ENCODE results near the gene ZNF576. TPM values are rescaled to one million over a fixed set of nuclear protein-coding genes. Genes with fewer than 3 reads are reported as not detected.
A peak's percentile ranks its signal among the peaks of the same experiment; 100 is the strongest.

The ZNF576 gene
- total and polyA plus RNA-seq, 9 of the 15 experiments (the other 6 are each of a cell fraction or from before 2014, with no cell fraction given) = 6.8 to 18.2 (median 12.2) TPM

GRCh38 chr19:43562226-43562697 lies 34.1 kb upstream of the ZNF576 start (continued):
- no peak for TF ChIP-seq E2F8 (IDR thresholded peaks at IDR 0.05; ENCODE audit: low read depth, partially characterized antibody)

- H2AFZ ChIP-seq (ENCODE audit: low read depth, low read length) = no peak overlapping the region
- H3K36me3 ChIP-seq (ENCODE audit: control insufficient read depth, insufficient read depth, low read length) = peaks cover 41% of the 10 kb centered on the region; the same call in 2 of the 3 replicates
- no peaks in the 10 kb centered on the region for H3K79me2 ChIP-seq (ENCODE audit: control insufficient read depth, insufficient read depth, low read length)
- CTCF ChIA-PET (ENCODE audit: low intra/inter-chr PET ratio) = no interaction called here
- peak overlapping the region in 1 of 2 experiments; percentile 81; a peak in 2 of 4 replicates for H3K9ac ChIP-seq (ENCODE audit: insufficient read depth in 1 of 2, low read depth in 2 of 2, low read length in 2 of 2)
- H3K9me1 ChIP-seq (ENCODE audit: control insufficient read depth, insufficient read depth, low read length) = no peaks in the 10 kb centered on the region
- H3K9me3 ChIP-seq (replicated peaks; ENCODE audit: control insufficient read depth, insufficient read depth, low read depth, low read length) = no peaks in the 10 kb centered on the region
- ATAC-seq (no peak), FAIRE-seq (no peak), DNase-seq (ENCODE audit: extremely low read depth in 1 of 4, low spot score in 3 of 4) (no peak)
- in situ Hi-C loops (cut with MboI) (no loop called here), intact Hi-C loops (cut with micrococcal nuclease) (no loop called here)
- no peaks in the 10 kb centered on the region for H3K27me3 ChIP-seq (ENCODE audit: control insufficient read depth in 2 of 2, insufficient read depth in 2 of 2, low read length in 2 of 2)
- POLR2A ChIA-PET = interaction anchor here (0.6 to 3.6 kb wide), 4 partner anchors 8 to 87 kb away, joined by 3 to 19 read pairs (median 5); no protein-coding TSS in a partner anchor
- no TSS peak for BruUV-seq (replicated peaks)
- H3K4me1 ChIP-seq (replicated peaks in 1 of 2; ENCODE audit: control insufficient read depth in 2 of 2, insufficient read depth in 2 of 2, low read length in 2 of 2) = peaks cover 3 to 4% of the 10 kb centered on the region in 2 experiments; a peak in 4 of 5 replicates
- H4K20me1 ChIP-seq (replicated peaks; ENCODE audit: control insufficient read depth, insufficient read depth, low read length) = no peaks in the 10 kb centered on the region; the same call in 1 of the 2 replicates
- H3K4me3 ChIP-seq = no peak overlapping the region
- no peak overlapping the region for H3K4me2 ChIP-seq (ENCODE audit: insufficient read depth, low read length)
- H3K27ac ChIP-seq (ENCODE audit: extremely low read depth, low read depth, low read length) = no peak overlapping the region
- TF ChIP-seq NR4A1 (CRISPR knock-in tag; IDR thresholded peaks at IDR 0.05) = no peak
- no peak for TF ChIP-seq NR4A1 (tag; IDR thresholded peaks at IDR 0.05)
- TF ChIP-seq NR0B1 (IDR thresholded peaks at IDR 0.05; ENCODE audit: partially characterized antibody) = no peak
- no peak for TF ChIP-seq CHD4 (IDR thresholded peaks at IDR 0.05; ENCODE audit: insufficient read depth, insufficient replicate concordance, low read depth, low read length, poor library complexity, severe bottlenecking)
- TF ChIP-seq DMBX1 (CRISPR knock-in tag; IDR thresholded peaks at IDR 0.05; ENCODE audit: borderline replicate concordance) = no peak
- TF ChIP-seq PBX2 (CRISPR knock-in tag; IDR thresholded peaks at IDR 0.05; ENCODE audit: low read depth) = no peak
- TF ChIP-seq PBX2 (tag; conservative IDR thresholded peaks at IDR 0.05; ENCODE audit: low read depth) = no peak
- no peak for TF ChIP-seq FOXK1 (CRISPR knock-in tag; IDR thresholded peaks at IDR 0.05; ENCODE audit: borderline replicate concordance)
- TF ChIP-seq E2F1 (CRISPR knock-in tag; IDR thresholded peaks at IDR 0.05) = no peak
- WGBS (ENCODE audit: insufficient coverage, low coverage, missing lambda C conversion rate) = 85% methylated on average over 14 of the region's 14 CpGs
These were observed 33.6 kb upstream of the ZNF576 start for GRCh38 chr19:43562698-43563241.
